GM19452 (cell line): Measurements from ENCODE around the gene DHX34.
"Not testable (repeated sequence)": the region's sequence is repeated elsewhere in the genome, so short reads cannot be mapped to it uniquely, and the experiment has no call there.

Experiments
- ATAC-seq: cut with Tn5 transposase; IDR thresholded peaks from one replicate; pipeline ENCODE4 v1.9.1; 2021; ENCODE audit not compliant: unreplicated experiment

DHX34 gene, protein sequence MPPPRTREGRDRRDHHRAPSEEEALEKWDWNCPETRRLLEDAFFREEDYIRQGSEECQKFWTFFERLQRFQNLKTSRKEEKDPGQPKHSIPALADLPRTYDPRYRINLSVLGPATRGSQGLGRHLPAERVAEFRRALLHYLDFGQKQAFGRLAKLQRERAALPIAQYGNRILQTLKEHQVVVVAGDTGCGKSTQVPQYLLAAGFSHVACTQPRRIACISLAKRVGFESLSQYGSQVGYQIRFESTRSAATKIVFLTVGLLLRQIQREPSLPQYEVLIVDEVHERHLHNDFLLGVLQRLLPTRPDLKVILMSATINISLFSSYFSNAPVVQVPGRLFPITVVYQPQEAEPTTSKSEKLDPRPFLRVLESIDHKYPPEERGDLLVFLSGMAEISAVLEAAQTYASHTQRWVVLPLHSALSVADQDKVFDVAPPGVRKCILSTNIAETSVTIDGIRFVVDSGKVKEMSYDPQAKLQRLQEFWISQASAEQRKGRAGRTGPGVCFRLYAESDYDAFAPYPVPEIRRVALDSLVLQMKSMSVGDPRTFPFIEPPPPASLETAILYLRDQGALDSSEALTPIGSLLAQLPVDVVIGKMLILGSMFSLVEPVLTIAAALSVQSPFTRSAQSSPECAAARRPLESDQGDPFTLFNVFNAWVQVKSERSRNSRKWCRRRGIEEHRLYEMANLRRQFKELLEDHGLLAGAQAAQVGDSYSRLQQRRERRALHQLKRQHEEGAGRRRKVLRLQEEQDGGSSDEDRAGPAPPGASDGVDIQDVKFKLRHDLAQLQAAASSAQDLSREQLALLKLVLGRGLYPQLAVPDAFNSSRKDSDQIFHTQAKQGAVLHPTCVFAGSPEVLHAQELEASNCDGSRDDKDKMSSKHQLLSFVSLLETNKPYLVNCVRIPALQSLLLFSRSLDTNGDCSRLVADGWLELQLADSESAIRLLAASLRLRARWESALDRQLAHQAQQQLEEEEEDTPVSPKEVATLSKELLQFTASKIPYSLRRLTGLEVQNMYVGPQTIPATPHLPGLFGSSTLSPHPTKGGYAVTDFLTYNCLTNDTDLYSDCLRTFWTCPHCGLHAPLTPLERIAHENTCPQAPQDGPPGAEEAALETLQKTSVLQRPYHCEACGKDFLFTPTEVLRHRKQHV

DNA sequence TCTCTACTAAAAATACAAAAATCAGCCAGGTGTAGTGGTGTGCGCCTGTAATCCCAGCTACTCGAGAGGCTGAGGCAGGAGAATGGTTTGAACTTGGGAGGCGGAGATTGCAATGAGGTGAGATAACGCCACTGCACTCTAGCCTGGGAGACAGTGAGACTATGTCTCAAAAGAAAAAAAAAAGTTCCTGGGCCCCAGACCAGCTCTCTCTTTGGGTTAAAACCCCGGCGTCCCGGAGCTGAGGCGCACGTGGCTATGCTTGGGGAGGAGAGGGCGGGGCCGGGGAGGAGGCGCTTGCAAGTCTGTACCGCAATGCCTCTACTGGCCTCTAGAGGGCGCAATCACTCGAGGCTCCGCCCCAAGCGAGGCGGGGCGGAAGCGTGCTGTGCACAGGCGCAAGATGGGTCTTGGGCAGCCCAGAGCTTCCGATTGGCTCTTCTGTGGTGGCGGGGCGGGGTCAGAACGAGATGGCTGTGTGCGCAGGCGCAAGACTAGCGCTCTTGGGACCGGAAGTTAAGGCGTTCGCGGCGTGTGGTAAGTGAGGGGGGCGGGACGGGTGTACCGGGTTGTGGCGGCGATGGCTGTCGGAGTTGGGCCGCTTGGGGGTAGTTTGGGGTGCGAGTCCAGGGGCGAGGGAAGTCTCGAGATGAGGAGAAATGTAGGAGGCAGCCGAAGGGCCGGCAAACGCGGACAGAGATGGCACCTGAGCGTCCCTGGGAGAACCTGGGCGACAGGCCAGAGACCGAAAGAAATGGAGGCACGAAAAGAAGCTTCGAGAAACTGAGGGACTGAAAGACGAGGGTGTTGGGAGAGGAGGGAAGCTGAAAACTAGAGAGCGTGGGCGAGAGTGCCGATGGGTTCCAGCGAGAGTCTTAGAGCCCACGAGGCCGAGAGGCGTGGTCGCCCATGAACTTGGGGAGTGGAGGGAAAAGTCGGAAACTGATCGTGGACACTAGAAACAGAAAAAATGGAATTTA is at the start of gene DHX34:
Gene DHX34, plus strand, starts transcription at position 497 of the 977 bp plus-strand sequence. CDS start 3,716 bp downstream, outside the sequence.
- peak; percentile 93 for ATAC-seq

GRCh38 chr19:47300867-47301266 is 48.2 kb upstream of the DHX34 start:
- ATAC-seq: not testable (repeated sequence)

DNA sequence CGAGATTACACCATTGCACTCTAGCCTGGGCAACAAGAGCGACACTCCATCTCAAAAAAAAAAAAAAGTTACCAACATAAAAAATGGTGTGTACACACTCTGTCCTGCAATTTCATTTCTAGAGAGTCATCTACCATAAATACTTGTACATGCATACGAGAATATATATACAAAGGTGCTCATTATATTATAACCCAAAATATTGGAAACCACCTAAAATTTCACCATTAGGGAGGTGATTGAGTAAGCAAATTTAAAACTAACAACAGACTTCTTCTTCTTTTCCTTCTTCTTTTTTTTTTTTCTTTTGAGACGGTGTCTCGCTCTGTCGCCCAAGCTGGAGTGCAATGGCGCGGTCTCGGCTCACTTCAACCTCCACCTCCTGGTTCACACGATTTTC is 46.9 kb upstream of the DHX34 start:
- ATAC-seq: no peak

DNA sequence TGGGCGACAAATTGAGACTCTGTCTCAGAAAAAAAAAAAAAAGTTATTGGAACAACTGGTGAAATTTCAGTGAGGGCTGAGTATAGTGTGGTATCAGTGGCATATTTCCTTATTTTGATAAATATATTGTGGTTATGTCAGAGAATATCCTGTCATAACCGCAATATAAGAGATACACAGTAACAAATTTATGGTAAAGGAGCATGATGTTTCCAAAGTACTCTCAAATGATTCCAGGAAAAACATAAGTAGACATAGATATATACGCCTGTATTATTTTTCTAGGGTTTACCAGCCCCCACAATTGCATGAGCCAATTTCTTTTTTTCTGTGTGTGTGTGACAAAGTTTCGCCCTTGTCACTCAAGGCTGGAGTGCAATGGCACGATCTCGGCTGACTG is 45.1 kb upstream of the DHX34 start:
- no peak for ATAC-seq

DNA sequence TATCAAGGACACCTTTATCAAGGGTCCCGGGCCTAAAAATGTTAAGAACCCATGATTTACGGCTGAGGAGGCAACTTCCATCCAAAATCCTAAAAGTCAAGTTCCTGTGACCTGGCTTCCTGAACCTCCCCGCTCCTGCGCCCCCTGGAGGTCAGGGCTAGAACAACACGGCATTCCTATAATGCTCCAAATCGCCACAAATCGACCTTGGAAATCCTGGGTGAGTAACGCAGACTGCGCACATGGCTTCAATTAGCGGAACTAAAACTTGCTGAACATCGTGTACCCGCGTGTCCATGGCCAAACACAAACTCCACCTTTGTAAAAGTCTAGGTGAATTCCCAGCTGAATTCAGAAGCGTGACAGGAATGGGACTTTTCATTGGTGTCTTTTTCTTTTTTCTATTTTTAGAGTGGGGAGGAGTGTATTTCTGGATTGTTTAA is 43.8 kb upstream of the DHX34 start:
- no peak for ATAC-seq

DNA sequence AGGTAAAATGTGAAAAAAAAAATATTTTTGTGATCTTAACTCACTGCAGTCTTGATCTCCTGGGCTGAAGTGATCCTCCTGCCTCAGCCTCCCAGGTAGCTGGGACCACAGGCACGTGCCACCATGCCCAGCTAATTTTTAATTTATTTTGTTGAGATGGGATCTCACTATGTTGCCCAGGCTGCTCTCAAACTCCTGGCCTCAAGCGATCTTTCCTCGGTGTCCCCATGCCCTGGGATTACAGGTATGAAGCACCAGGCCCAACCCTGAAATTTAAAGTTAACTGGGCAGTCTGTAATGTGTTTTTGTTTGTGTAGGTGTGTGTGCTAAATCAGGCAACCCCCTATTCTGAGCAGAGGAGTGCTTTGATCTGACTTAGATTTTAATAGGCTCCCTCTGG is 42.8 kb upstream of the DHX34 start:
- ATAC-seq: no peak

DNA sequence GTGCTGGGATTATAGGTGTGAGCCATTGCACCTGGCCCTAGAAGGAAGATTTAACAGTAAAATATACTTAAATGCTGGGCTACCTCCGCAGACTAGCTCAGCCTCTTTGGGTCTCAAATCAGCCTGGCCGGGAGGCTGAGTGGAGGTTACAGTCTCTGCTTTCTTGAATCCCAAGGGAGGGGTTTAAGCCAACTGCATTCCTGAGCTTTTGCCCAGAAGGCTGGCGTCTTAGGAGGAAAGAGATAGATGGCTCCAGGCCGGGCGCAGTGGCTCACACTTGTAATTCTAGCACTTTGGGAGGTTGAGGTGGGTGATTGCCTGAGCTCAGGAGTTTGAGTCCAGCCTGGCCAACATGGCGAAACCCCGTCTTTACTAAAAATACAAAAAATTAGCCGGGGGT is 40.1 kb upstream of the DHX34 start:
- ATAC-seq: no peak

- no peak for ATAC-seq
Observed at GRCh38 chr19:47309608-47310007, 39.5 kb upstream of the DHX34 start, which contains the start of gene C5AR1. Gene C5AR1, plus strand, starts transcription at chr19:47309861. Its CDS starts 35 bp downstream, at chr19:47309896.

- ATAC-seq: no peak
Observed at GRCh38 chr19:47310323-47310722, 38.8 kb upstream of the DHX34 start.

DNA sequence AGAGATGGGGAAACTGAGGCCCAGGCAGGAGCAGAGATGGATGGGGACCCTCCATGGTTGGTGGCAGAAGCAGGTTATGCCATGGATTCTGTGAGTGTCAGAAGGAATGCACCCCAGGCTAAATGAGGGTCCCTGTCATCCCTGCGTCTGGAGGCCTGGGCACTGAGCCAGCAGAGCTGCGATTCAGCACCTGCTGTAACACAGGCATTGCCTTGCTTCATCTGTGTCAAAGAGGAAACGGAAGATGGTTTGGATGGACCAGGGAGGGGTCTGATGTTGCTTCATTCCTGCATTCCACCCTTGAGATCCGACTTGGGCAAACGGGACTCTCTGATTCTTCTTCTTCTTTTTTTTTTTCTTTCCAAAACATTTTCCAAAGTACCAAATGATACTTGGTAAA is 38.3 kb upstream of the DHX34 start:
- no peak for ATAC-seq

DNA sequence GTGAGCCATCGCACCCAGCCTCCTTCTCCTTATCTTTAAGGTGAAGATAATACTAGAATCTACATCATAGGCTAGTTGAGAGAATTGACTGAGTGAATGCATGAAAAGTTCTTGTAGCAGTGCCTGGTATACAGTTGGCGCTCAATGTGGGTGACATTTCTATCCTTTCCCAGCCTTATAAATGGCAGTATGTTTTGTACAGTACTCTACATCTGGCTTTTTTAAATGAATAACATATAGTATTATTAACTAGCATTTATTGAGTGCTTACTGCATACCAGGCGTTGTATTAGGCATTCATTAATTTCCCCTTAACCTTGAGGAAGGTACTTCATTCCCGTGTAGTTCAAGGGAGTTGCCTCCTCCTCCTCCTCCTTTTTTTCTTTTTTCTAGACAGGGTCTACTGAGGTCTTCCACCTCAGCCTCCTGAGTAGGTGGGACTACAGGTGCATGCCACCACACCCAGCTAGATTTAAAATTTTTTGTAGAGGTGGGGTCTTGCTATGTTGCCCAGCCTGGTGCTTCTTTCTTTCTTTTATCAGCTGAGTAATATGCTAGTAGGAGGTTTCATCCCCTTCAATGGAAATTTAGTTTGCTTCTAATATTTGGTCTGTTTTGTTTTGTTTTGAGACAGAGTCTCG is 36.6 kb upstream of the DHX34 start:
- ATAC-seq: no peak

DNA sequence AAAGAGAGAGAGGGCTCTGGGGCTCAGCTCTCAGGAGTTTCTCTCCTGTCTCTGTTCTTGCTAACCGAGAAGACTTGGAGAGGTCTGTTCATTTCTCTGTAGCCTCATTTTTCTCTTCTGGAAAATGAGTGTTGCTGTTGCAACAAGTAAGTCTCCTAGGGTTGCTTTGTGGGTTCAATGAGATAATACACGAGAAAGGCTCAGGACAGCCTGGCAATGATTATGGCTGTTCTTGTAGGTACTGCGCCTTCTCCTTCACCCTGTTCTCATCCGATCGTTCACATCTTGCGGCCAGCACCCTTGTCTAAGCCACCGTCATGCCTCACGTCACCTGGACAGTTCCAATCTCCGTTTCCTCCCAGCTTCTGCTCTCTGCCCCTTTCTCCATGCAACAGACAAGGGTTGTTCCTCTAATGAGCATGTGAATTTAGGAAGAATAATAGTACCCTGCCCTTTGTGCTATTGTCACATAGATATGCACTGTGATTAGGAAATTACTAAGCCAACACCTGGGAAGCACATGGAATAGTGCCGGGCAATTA is 35.3 kb upstream of the DHX34 start:
- no peak for ATAC-seq

DNA sequence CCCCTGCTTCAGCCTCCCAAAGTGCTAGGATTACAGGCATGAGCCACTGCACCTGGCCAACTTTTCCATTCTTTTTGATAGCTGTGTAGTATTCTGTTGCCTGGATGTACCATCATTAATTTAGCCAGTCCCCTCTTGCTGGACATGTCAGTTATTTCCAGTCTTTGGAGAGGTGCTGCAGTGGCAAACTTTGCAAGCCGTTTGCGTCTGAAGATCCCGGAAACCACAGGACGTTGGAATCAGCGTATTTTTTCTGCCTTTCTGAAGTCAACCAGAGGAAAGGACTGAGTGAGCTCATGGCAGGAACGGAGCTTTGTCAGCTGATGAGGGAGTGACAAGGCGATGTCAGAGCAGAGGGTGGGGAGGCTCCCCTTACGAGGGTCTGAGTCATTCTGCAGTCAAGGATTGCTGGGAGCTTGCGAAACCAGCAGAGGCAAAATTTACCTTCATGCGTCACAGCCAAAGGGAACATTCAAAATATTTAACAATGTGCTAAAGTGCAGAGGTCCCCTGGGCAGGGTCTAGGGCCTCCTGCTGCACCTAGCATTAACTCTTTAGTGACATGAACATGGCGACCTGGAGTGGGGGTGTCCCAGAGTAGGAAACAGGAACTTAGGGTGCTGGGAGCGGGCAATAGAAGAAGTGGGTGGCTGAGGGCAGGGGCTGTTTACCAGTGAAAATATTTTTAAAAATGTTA is 33.8 kb upstream of the DHX34 start:
- no peak for ATAC-seq

- ATAC-seq: no peak
Observed at GRCh38 chr19:47316513-47316912, 32.6 kb upstream of the DHX34 start.

GRCh38 chr19:47319923-47320871 is 28.9 kb upstream of the DHX34 start:
- ATAC-seq: no peak

DNA sequence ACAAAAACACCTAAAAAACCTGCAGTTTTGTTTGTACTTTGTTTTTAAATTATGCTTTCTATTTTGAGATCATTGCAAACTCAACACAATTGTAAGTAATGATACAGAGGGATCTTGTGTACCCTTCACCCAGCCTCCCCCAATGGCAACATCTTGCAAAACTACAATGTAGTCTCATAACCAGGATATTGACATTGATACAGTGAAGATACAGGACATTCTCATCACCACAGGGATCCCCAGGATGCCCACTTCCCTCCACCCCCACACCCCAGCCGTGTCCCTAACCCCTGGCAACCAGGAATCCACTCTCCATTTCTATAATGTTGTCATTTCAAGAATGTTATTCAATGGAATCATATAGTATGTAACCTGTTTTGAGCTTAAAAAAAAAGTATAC is 27.5 kb upstream of the DHX34 start:
- no peak for ATAC-seq

DNA sequence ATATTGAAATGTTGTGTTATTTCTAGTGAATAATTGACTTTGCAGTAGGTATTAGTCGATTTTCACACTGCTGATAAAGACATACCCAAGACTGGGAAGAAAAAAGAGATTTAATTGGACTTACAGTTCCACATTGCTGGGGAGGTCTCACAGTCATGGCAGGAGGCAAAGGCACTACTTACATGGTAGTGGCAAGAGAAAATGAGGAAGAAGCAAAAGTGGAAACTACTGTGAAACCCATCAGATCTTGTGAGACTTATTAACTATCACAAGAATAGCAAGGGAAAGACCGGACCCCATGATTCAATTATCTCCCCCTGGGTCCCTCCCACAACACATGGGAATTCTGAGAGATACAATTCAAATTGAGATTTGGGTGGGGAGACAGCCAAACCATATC is 27.1 kb upstream of the DHX34 start:
- no peak for ATAC-seq

GRCh38 chr19:47323409-47323808 is 25.7 kb upstream of the DHX34 start:
- no peak for ATAC-seq
